K562 (cell line): ENCODE results near the gene SLC46A3. TPM values are rescaled to one million over a fixed set of nuclear protein-coding genes. Genes with fewer than 3 reads are reported as not detected.

Source experiments
- ATAC-seq: fragments of 200-7000 bp; cut with Tn5 transposase; 3 replicates; pipeline ENCODE4 v1.9.1; 2020; ENCODE audit warnings: moderate library complexity
- BruUV-seq: library from RNA; stranded (reverse); fragments of 400-500 nt; replicated peaks from 2 replicates; lab custom pipeline; 2021; lab: Mats Ljungman, UMichigan
- CTCF ChIA-PET: fragments of 300-600 bp; formaldehyde crosslinking; extraction: SDS; loops from one replicate; lab custom pipeline; 2021; ENCODE audit warnings: low intra/inter-chr PET ratio; lab: Yijun Ruan, JAX
- POLR2A ChIA-PET: fragments of 300-600, 350-650 bp; sonication (Branson Sonifier 250); formaldehyde crosslinking; extraction: SDS; loops from one replicate; lab custom pipeline; 2021; ENCODE audit warnings: antibody characterized with exemption, inconsistent platforms; lab: Yijun Ruan, JAX
- DNase-seq, 4 experiments: peaks; one replicate each; pipeline versions ENCODE4 v3.0.0 to v3.0.0-alpha.2; 2011 to 2018; ENCODE audit warnings: low spot score in 3 of 4, mixed read lengths in 3 of 4; ENCODE audit errors: extremely low read depth in 1 of 4
- FAIRE-seq: peaks from 2 replicates; lab custom pipeline; 2011; peaks lifted over from hg19 to GRCh38; lab: Jason Lieb, UNC
- H2AFZ ChIP-seq: 2 replicates; pipeline ENCODE4 v1.6.0; 2011; ENCODE audit warnings: low read depth, low read length, control low read depth, inconsistent platforms
- H3K27ac ChIP-seq: fragments of 200-600 bp; 3 replicates; pipeline ENCODE4 v1.8.0; 2011; ENCODE audit warnings: low read depth, mild to moderate bottlenecking, control low read depth, inconsistent platforms, low read length, moderate library complexity, mixed read lengths; ENCODE audit errors: extremely low read depth
- H3K27me3 ChIP-seq, 2 experiments: fragments of 300-600 bp in 1 of 2; 2 replicates in 1 of 2; 3 replicates in 1 of 2; pipeline versions ENCODE4 v1.6.0 to v1.8.0; 2011; ENCODE audit warnings: inconsistent platforms in 2 of 2, low read length in 2 of 2, mild to moderate bottlenecking in 1 of 2, mixed read lengths in 1 of 2, moderate library complexity in 1 of 2; ENCODE audit not compliant: control insufficient read depth in 2 of 2, insufficient read depth in 2 of 2
- H3K36me3 ChIP-seq: fragments of 300-600 bp; 3 replicates; pipeline ENCODE4 v1.8.0; 2011; ENCODE audit warnings: mild to moderate bottlenecking, low read length, inconsistent platforms; ENCODE audit not compliant: control insufficient read depth, insufficient read depth
- H3K4me1 ChIP-seq, 2 experiments: fragments of 200-600 bp in 1 of 2; replicated peaks in 1 of 2; 2 replicates in 1 of 2; 3 replicates in 1 of 2; pipeline versions ENCODE4 v1.5.1 to v1.8.0; 2011; ENCODE audit warnings: inconsistent platforms in 2 of 2, low read length in 2 of 2, mild to moderate bottlenecking in 1 of 2, mixed read lengths in 1 of 2, moderate library complexity in 1 of 2; ENCODE audit not compliant: control insufficient read depth in 2 of 2, insufficient read depth in 2 of 2
- H3K4me2 ChIP-seq: 2 replicates; pipeline ENCODE4 v1.6.1; 2011; ENCODE audit warnings: low read length, control low read depth, inconsistent platforms, mixed read lengths; ENCODE audit not compliant: insufficient read depth
- H3K4me3 ChIP-seq: fragments of 200-600 bp; sonication (generic), shearing (Covaris generic); 2 replicates; pipeline ENCODE4 v1.5.1; 2016; ENCODE audit warnings: control low read depth, inconsistent platforms
- H3K79me2 ChIP-seq: fragments of 200-600 bp; 3 replicates; pipeline ENCODE4 v1.8.0; 2011; ENCODE audit warnings: low read length, inconsistent platforms; ENCODE audit not compliant: control insufficient read depth, insufficient read depth
- H3K9ac ChIP-seq, 2 experiments: 2 replicates each; pipeline versions ENCODE4 v1.6.0 to v1.6.1; 2011; ENCODE audit warnings: low read depth in 2 of 2, low read length in 2 of 2, control low read depth in 1 of 2, inconsistent platforms in 1 of 2, mild to moderate bottlenecking in 1 of 2, mixed read lengths in 1 of 2; ENCODE audit not compliant: insufficient read depth in 1 of 2
- H3K9me1 ChIP-seq: one replicate; pipeline ENCODE4 v1.6.0; 2011; ENCODE audit warnings: inconsistent platforms, mild to moderate bottlenecking, low read length, moderate library complexity; ENCODE audit not compliant: control insufficient read depth, insufficient read depth
- H3K9me3 ChIP-seq: replicated peaks from 2 replicates; pipeline ENCODE4 v1.5.1; 2011; ENCODE audit warnings: low read depth, low read length, inconsistent platforms; ENCODE audit not compliant: control insufficient read depth, insufficient read depth
- H4K20me1 ChIP-seq: replicated peaks from 2 replicates; pipeline ENCODE4 v1.6.1; 2011; ENCODE audit warnings: low read length, inconsistent platforms, mixed read lengths; ENCODE audit not compliant: control insufficient read depth, insufficient read depth
- EP300 ChIP-seq: IDR thresholded peaks from 2 replicates; pipeline ENCODE4 v1.6.1; 2012; ENCODE audit warnings: low read length, improper control_type of control experiment
- HLTF ChIP-seq: fragments of 450-650 bp; IDR thresholded peaks from 2 replicates; pipeline ENCODE4 v1.6.1; 2016
- KAT7 ChIP-seq: sonication (generic); formaldehyde crosslinking; IDR thresholded peaks from 2 replicates; pipeline ENCODE4 v1.8.0; 2022; ENCODE audit warnings: missing genetic modification reagents, mild to moderate bottlenecking, borderline replicate concordance
- MCM5 ChIP-seq: fragments of 450-650 bp; IDR thresholded peaks from 2 replicates; pipeline ENCODE4 v1.6.1; 2016; ENCODE audit warnings: low read depth
- MYBL2 ChIP-seq, 2 experiments: fragments of 450-650 bp in 1 of 2; sonication (generic) in 1 of 2; formaldehyde crosslinking in 1 of 2; IDR thresholded peaks; 2 replicates each; pipeline versions ENCODE4 v1.6.1 to v1.8.1; 2017 to 2022; ENCODE audit warnings: borderline replicate concordance in 1 of 2, inconsistent platforms in 1 of 2, low read depth in 1 of 2, mild to moderate bottlenecking in 1 of 2, missing genetic modification reagents in 1 of 2, moderate library complexity in 1 of 2
- RBFOX2 ChIP-seq: fragments of 200-400 bp; formaldehyde crosslinking; IDR thresholded peaks from 2 replicates; pipeline ENCODE4 v1.6.1; 2017; ENCODE audit warnings: low read depth, mild to moderate bottlenecking, low read length, moderate library complexity
- TEAD2 ChIP-seq: fragments of 450-650 bp; IDR thresholded peaks from 2 replicates; pipeline ENCODE4 v1.6.1; 2016; ENCODE audit warnings: missing genetic modification characterization, control low read depth, missing compliant biosample characterization
- ZNF395 ChIP-seq: fragments of 200-800 bp; sonication (Bioruptor generic); IDR thresholded peaks from 2 replicates; pipeline ENCODE4 v1.6.1; 2017; ENCODE audit warnings: missing genetic modification characterization, missing compliant biosample characterization
- ZNF589 ChIP-seq: fragments of 200-800 bp; sonication (Bioruptor generic); IDR thresholded peaks from 2 replicates; pipeline ENCODE4 v1.6.1; 2016; ENCODE audit warnings: low read depth, missing genetic modification characterization, missing compliant biosample characterization
- WGBS: fragments of 100-300 bp; shearing (Covaris generic); methylation state at CpG from one replicate; pipeline ENCODE4 v1.1.6; 2016; ENCODE audit warnings: low coverage, mixed read lengths; ENCODE audit not compliant: insufficient coverage; ENCODE audit errors: missing lambda C conversion rate; 5-methylcytosine and 5-hydroxymethylcytosine counted together
- in situ Hi-C: fragments of 300-500 bp; cut with MboI; formaldehyde crosslinking; loops from 4 replicates; pipeline ENCODE4 v1.15.0; 2018; ENCODE audit warnings: inconsistent platforms, mixed read lengths
- intact Hi-C: fragments of 100-400 bp; cut with micrococcal nuclease; formaldehyde crosslinking; loops from 2 replicates; pipeline ENCODE4 v1.14.2; 2022
- polyA plus RNA-seq, 8 experiments: library from polyadenylated mRNA; depleted of rRNA in 4 of 8; stranded (reverse) in 5 of 8; unstranded in 3 of 8; fragments of >200 nt; fragmentation: Nextera tagmentation in 2 of 8; fragmentation: Illumina TruSeq in 1 of 8; extraction: Ambion mirVana in 2 of 8; extraction: Trizol in 1 of 8; gene quantifications; 2 replicates each; pipeline versions ENCODE4 v1.2.1 to v1.2.3, GENCODE V29; 2011 to 2014; ENCODE audit warnings: inconsistent platforms in 1 of 8, missing spikeins in 1 of 8
- total RNA-seq, 7 experiments: library from RNA; depleted of rRNA in 6 of 7; stranded (reverse); fragments of >200 nt in 6 of 7; fragmentation: Illumina TruSeq in 2 of 7; extraction: Trizol in 2 of 7; gene quantifications; 2 replicates each; pipeline versions ENCODE4 v1.2.1 to v1.2.3, GENCODE V29; 2011 to 2021; ENCODE audit warnings: low replicate concordance in 1 of 7
- TF ChIP-seq, protein P1 (sequence below): fragments of 250-450 bp; sonication (Bioruptor Pico); IDR thresholded peaks from 2 replicates; pipeline ENCODE4 v1.4.0; 2020; ENCODE audit warnings: mild to moderate bottlenecking, moderate library complexity, borderline replicate concordance

Gene SLC46A3
- total and polyA plus RNA-seq, 9 of the 15 experiments (the other 6 are each of a cell fraction or from before 2014, with no cell fraction given): 0.14 to 1.2 (median 0.51) TPM

GRCh38 chr13:28747851-28748250 is 29.1 kb upstream of the SLC46A3 start:
- WGBS: no CpG with 5 or more reads among the region's 1 CpG
- FAIRE-seq (no peak), DNase-seq (no peak), ATAC-seq (no peak)
- ChIA-PET CTCF (no interaction called here), POLR2A (no interaction called here)
- Histone ChIP-seq H3K9me1 (no peaks in the 10 kb centered on the region), H3K4me1 (no peaks in the 10 kb centered on the region; a peak in 2 of 5 replicates), H3K79me2 (no peaks in the 10 kb centered on the region), H3K27ac (no peak overlapping the region), H4K20me1 (no peaks in the 10 kb centered on the region), H3K27me3 (no peaks in the 10 kb centered on the region), H3K4me2 (no peak overlapping the region), H3K4me3 (no peak overlapping the region), H3K36me3 (no peaks in the 10 kb centered on the region), H2AFZ (no peak overlapping the region), H3K9ac (no peak overlapping the region), H3K9me3 (no peaks in the 10 kb centered on the region)
- BruUV-seq: no TSS peak
- TF ChIP-seq HLTF: no peak
- TF ChIP-seq EP300: no peak
- TF ChIP-seq RBFOX2: no peak
- in situ Hi-C loops (no loop called here), intact Hi-C loops (no loop called here)

DNA sequence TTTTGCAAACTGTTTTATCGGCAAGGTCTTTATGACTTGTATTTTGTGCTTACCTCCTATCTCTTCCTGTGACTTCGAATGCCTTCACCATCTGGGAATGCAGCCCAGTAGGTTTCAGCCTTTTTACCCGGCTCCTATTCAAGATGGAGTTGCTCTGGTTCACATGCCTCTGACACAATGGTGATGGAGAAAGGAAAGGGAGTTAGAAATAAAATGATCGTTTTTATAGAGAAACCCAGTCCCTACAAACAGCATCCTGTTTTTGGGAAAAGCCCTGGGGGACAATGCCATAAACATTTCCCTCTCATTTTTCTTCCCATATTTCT is 27.5 kb upstream of the SLC46A3 start:
- Histone ChIP-seq H3K27ac (no peak overlapping the region), H2AFZ (no peak overlapping the region), H4K20me1 (no peaks in the 10 kb centered on the region), H3K9me3 (no peaks in the 10 kb centered on the region), H3K4me3 (no peak overlapping the region), H3K36me3 (no peaks in the 10 kb centered on the region), H3K4me1 (no peaks in the 10 kb centered on the region; a peak in 2 of 5 replicates), H3K4me2 (no peak overlapping the region), H3K27me3 (no peaks in the 10 kb centered on the region), H3K79me2 (no peaks in the 10 kb centered on the region), H3K9me1 (no peaks in the 10 kb centered on the region), H3K9ac (no peak overlapping the region)
- intact Hi-C loops: no loop called here
- WGBS: 20% methylated on average over 4 of the region's 4 CpGs
- FAIRE-seq (no peak), ATAC-seq (no peak), DNase-seq (no peak)
- POLR2A ChIA-PET: no interaction called here
- CTCF ChIA-PET: no interaction called here
- no TSS peak for BruUV-seq
- in situ Hi-C loops: no loop called here
- TF ChIP-seq, protein P1, sequence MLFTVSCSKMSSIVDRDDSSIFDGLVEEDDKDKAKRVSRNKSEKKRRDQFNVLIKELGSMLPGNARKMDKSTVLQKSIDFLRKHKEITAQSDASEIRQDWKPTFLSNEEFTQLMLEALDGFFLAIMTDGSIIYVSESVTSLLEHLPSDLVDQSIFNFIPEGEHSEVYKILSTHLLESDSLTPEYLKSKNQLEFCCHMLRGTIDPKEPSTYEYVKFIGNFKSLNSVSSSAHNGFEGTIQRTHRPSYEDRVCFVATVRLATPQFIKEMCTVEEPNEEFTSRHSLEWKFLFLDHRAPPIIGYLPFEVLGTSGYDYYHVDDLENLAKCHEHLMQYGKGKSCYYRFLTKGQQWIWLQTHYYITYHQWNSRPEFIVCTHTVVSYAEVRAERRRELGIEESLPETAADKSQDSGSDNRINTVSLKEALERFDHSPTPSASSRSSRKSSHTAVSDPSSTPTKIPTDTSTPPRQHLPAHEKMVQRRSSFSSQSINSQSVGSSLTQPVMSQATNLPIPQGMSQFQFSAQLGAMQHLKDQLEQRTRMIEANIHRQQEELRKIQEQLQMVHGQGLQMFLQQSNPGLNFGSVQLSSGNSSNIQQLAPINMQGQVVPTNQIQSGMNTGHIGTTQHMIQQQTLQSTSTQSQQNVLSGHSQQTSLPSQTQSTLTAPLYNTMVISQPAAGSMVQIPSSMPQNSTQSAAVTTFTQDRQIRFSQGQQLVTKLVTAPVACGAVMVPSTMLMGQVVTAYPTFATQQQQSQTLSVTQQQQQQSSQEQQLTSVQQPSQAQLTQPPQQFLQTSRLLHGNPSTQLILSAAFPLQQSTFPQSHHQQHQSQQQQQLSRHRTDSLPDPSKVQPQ (CRISPR knock-in tag): no peak
- TF ChIP-seq ZNF589 (CRISPR knock-in tag) (0 out of 2 replicates have a peak, but pooled peaks have one; percentile 30), KAT7 (CRISPR knock-in tag) (no peak), MCM5 (no peak), ZNF395 (CRISPR knock-in tag) (0 out of 2 replicates have a peak, but pooled peaks have one; percentile 31), MYBL2 (IDR thresholded peaks at IDR 0.05; ENCODE audit: low read depth) (no peak), MYBL2 (CRISPR knock-in tag; IDR thresholded peaks at IDR 0.05; ENCODE audit: borderline replicate concordance) (no peak), TEAD2 (tag) (no peak)
